A673 (cell line): Measurements from ENCODE around the gene GTF3C5. TPM values are rescaled to one million over a fixed set of nuclear protein-coding genes. Genes with fewer than 3 reads are reported as not detected.

Experiments used
- BruUV-seq: library from RNA; stranded (reverse); fragments of 400-500 nt; replicated peaks from 2 replicates; lab custom pipeline; 2021; lab: Mats Ljungman, UMichigan
- CTCF ChIA-PET: fragments of 300-600 bp; sonication (Branson Sonifier 250); formaldehyde crosslinking; loops from one replicate; lab custom pipeline; 2022; ENCODE audit warnings: antibody characterized with exemption; lab: Charles Lee
- POLR2A ChIA-PET: fragments of 300-600 bp; sonication (Branson Sonifier 250); formaldehyde crosslinking; loops from one replicate; lab custom pipeline; 2022; ENCODE audit warnings: antibody characterized with exemption; ENCODE audit not compliant: low non-redundant PET; lab: Charles Lee
- DNase-seq: peaks from one replicate; pipeline ENCODE4 v3.0.0-alpha.2; 2015; ENCODE audit warnings: low spot score
- H3K27ac ChIP-seq: fragments of 200-600 bp; sonication (generic); 2 replicates; pipeline ENCODE4 v1.5.1; 2016; ENCODE audit warnings: mixed run types, low read depth, mild to moderate bottlenecking, mixed read lengths, antibody characterized with exemption, low read length; ENCODE audit not compliant: poor library complexity, severe bottlenecking
- H3K27me3 ChIP-seq: fragments of 200-600 bp; sonication (generic); replicated peaks from 2 replicates; pipeline ENCODE4 v1.6.1; 2017; ENCODE audit warnings: mixed run types, low read depth, mild to moderate bottlenecking, mixed read lengths, antibody characterized with exemption, low read length; ENCODE audit not compliant: insufficient read depth, poor library complexity
- H3K36me3 ChIP-seq: fragments of 200-600 bp; sonication (generic); 2 replicates; pipeline ENCODE4 v1.6.1; 2016; ENCODE audit warnings: mixed run types, mild to moderate bottlenecking, mixed read lengths, antibody characterized with exemption, low read length; ENCODE audit not compliant: insufficient read depth, poor library complexity, severe bottlenecking
- H3K4me1 ChIP-seq: fragments of 200-600 bp; sonication (generic); 2 replicates; pipeline ENCODE4 v1.6.1; 2017; ENCODE audit warnings: mixed run types, mild to moderate bottlenecking, mixed read lengths, antibody characterized with exemption, low read length; ENCODE audit not compliant: insufficient read depth, poor library complexity, severe bottlenecking
- H3K4me3 ChIP-seq: fragments of 200-600 bp; sonication (generic); 2 replicates; pipeline ENCODE4 v1.5.1; 2016; ENCODE audit warnings: low read depth, mixed run types, mild to moderate bottlenecking, mixed read lengths, low read length; ENCODE audit not compliant: poor library complexity, severe bottlenecking
- H3K9me3 ChIP-seq: fragments of 200-600 bp; sonication (generic); 2 replicates; pipeline ENCODE4 v1.6.1; 2016; ENCODE audit warnings: mixed run types, low read depth, mild to moderate bottlenecking, mixed read lengths, antibody characterized with exemption, low read length; ENCODE audit not compliant: poor library complexity, severe bottlenecking
- CTCF ChIP-seq: fragments of 300-800, 200-600 bp; sonication (generic); conservative IDR thresholded peaks from 2 replicates; pipeline ENCODE4 v1.5.1; 2017; ENCODE audit warnings: low read depth, mild to moderate bottlenecking, antibody characterized with exemption, low read length, moderate library complexity, mixed read lengths
- EZH2 ChIP-seq: fragments of 200-600 bp; sonication (generic); IDR thresholded peaks from 2 replicates; pipeline ENCODE4 v1.6.1; 2017; ENCODE audit warnings: borderline replicate concordance, low read depth, mild to moderate bottlenecking, mixed read lengths, antibody characterized with exemption, low read length; ENCODE audit not compliant: poor library complexity, severe bottlenecking
- intact Hi-C: fragments of 100-400 bp; cut with micrococcal nuclease; formaldehyde crosslinking; loops from one replicate; pipeline ENCODE4 v1.10.0; 2022; ENCODE audit not compliant: unreplicated experiment
- total RNA-seq: library from RNA; stranded (reverse); gene quantifications from 2 replicates; pipeline ENCODE4 v1.2.3, GENCODE V29; 2021

GTF3C5 gene
- total RNA-seq, 1 experiment from 2014 or later = 99.9 TPM

GRCh38 chr9:133050781-133051180, 20.0 kb downstream of the GTF3C5 start:
- Histone ChIP-seq H3K4me1 (no peaks in the 10 kb centered on the region), H3K36me3 (peaks cover 63% of the 10 kb centered on the region), H3K4me3 (no peak overlapping the region), H3K27ac (no peak overlapping the region), H3K27me3 (no peaks in the 10 kb centered on the region), H3K9me3 (no peaks in the 10 kb centered on the region)
- DNase-seq = no peak
- ChIA-PET POLR2A (no interaction called here), CTCF (no interaction called here)
- intact Hi-C loops = no loop called here
- no peak for TF ChIP-seq EZH2
- no peak for TF ChIP-seq CTCF
- BruUV-seq = no TSS peak

- no peak overlapping the region for H3K4me3 ChIP-seq
- DNase-seq = no peak
- intact Hi-C loops = no loop called here
- POLR2A ChIA-PET = no interaction called here
- BruUV-seq = no TSS peak
- no peaks in the 10 kb centered on the region for H3K27me3 ChIP-seq
- no peaks in the 10 kb centered on the region for H3K9me3 ChIP-seq
- CTCF ChIA-PET = no interaction called here
- H3K4me1 ChIP-seq = no peaks in the 10 kb centered on the region
- H3K36me3 ChIP-seq = peaks cover 68% of the 10 kb centered on the region
- no peak overlapping the region for H3K27ac ChIP-seq
- TF ChIP-seq CTCF = no peak
- TF ChIP-seq EZH2 = no peak
Measured at GRCh38 chr9:133051281-133051900, 20.6 kb downstream of the GTF3C5 start.

- Histone ChIP-seq H3K4me3 (no peak overlapping the region), H3K36me3 (peaks cover 66% of the 10 kb centered on the region), H3K9me3 (no peaks in the 10 kb centered on the region), H3K4me1 (no peaks in the 10 kb centered on the region), H3K27me3 (no peaks in the 10 kb centered on the region), H3K27ac (no peak overlapping the region)
- no peak for TF ChIP-seq EZH2
- no peak for TF ChIP-seq CTCF
- no peak for DNase-seq
- intact Hi-C loops = no loop called here
- BruUV-seq = no TSS peak
- CTCF ChIA-PET = no interaction called here
- POLR2A ChIA-PET = no interaction called here
Measured at GRCh38 chr9:133051966-133052539, 21.3 kb downstream of the GTF3C5 start.
